Epithelial cell of esophagus (primary cell): ENCODE results near the gene CD40LG.
A peak's percentile ranks its signal among the peaks of the same experiment; 100 is the strongest.

Source experiments
- DNase-seq: peaks from one replicate; pipeline ENCODE4 v3.0.0; 2010; ENCODE audit warnings: low read depth
- H3K4me3 ChIP-seq: 2 replicates; pipeline ENCODE4 v1.5.1; 2011; ENCODE audit warnings: mild to moderate bottlenecking, low read length, control low read depth
- TF ChIP-seq, protein P1 (sequence below): IDR thresholded peaks from 2 replicates; pipeline ENCODE4 v1.5.1; 2011; ENCODE audit warnings: low read depth, mild to moderate bottlenecking, low read length, control low read depth, inconsistent platforms; ENCODE audit not compliant: insufficient read depth; ENCODE audit errors: missing control alignments

CD40LG gene

DNA sequence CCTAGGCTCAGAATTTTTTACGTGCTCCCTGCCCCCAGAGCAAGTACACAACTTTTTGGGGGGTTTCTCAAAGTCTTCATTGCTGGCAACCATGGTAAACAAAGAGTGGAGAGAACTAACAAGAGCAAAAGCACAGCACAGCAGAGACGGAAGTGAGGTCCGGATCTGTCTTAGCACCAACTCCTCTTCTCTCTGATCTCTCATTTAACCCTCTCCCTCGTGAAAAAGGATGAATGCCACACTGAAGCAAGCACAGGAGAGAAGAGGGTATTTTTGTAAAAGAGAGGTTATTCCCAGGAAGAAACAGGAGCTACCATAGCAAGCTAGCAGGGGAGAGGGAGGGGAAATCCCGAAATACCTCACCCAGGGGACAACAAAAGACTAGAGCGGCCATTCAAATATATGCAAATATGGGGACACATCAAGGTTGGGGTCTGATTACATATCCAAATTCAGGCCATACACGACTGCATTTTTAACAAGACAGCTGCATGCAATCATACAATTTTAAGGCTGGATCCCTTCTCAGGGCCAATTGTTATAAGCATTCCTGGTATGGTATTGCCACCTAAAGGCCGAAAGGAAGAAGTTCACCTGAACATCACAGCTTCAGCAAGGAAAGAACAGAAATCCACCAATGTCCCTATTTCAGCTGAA lies 46.6 kb downstream of the CD40LG start:
- DNase-seq = peak; percentile 48
- H3K4me3 ChIP-seq = no peak overlapping the region
- TF ChIP-seq, protein P1, sequence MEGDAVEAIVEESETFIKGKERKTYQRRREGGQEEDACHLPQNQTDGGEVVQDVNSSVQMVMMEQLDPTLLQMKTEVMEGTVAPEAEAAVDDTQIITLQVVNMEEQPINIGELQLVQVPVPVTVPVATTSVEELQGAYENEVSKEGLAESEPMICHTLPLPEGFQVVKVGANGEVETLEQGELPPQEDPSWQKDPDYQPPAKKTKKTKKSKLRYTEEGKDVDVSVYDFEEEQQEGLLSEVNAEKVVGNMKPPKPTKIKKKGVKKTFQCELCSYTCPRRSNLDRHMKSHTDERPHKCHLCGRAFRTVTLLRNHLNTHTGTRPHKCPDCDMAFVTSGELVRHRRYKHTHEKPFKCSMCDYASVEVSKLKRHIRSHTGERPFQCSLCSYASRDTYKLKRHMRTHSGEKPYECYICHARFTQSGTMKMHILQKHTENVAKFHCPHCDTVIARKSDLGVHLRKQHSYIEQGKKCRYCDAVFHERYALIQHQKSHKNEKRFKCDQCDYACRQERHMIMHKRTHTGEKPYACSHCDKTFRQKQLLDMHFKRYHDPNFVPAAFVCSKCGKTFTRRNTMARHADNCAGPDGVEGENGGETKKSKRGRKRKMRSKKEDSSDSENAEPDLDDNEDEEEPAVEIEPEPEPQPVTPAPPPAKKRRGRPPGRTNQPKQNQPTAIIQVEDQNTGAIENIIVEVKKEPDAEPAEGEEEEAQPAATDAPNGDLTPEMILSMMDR = peak; percentile 73

- H3K4me3 ChIP-seq = no peak overlapping the region
- TF ChIP-seq, protein P1 = no peak
- no peak for DNase-seq
Observed at GRCh38 chrX:136697156-136697555, 49.2 kb downstream of the CD40LG start.

DNA sequence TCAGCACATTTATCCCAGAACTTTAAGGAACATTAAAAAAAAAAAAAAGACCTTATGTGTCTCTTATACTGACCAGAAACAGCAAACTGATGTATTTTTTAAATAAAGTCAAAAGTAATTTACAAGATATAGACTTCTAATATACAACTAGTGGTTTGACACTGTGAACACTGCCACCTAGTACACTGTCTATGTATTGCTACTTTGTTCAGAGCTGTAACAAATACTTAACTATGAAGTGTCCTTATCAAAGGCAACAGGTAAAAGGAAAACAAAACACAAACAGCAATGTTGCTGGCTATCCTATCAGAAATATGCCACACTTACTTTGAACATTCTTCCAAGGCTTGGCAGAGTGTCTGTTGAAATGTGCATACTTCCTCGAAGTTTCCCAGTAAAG lies 60.4 kb downstream of the CD40LG start:
- no peak overlapping the region for H3K4me3 ChIP-seq
- TF ChIP-seq, protein P1 = peak; percentile 42
- peak; percentile 19 for DNase-seq
